Measurements from ENCODE around the gene SLC25A43.
"Not testable (repeated sequence)": the region's sequence is repeated elsewhere in the genome, so short reads cannot be mapped to it uniquely, and the experiment has no call there.

The SLC25A43 gene

DNA sequence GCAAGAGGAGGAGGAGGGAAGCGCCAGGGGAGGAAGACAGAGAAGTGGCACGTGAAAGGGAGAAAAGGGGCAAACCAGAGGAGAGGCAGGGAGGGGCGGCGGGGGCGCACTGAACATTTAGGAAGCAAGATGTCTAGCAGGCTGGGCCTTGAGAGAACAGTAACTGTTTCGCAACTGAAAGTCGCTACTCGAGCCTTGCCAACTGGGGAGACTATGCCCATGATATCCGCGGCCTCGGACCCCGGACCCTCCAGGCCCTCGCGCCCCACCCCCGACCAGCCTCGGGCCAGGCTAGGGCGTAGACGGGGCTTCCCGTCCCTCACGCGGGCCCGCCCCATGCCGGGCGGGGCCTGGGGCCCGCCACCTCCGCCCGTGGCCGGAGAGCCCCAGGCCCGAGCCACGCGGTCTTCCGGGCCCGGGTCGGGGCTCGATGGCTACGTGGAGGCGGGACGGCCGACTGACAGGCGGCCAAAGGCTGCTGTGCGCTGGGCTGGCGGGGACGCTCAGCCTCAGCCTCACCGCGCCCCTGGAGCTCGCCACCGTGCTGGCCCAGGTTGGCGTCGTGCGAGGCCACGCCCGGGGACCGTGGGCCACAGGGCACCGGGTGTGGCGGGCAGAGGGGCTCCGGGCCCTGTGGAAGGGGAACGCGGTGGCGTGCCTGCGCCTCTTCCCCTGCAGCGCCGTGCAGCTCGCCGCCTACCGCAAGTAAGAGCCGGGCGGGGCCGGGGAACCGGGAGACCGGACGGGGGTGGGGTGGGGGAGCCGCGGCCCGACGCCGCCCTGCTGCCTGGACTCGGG lies at the start of gene SLC25A43:
Gene SLC25A43 (plus strand): TSS at position 363 of the 798 bp plus-strand sequence. CDS start 68 bp downstream, at position 431.
- DNase-seq: no peak

DNA sequence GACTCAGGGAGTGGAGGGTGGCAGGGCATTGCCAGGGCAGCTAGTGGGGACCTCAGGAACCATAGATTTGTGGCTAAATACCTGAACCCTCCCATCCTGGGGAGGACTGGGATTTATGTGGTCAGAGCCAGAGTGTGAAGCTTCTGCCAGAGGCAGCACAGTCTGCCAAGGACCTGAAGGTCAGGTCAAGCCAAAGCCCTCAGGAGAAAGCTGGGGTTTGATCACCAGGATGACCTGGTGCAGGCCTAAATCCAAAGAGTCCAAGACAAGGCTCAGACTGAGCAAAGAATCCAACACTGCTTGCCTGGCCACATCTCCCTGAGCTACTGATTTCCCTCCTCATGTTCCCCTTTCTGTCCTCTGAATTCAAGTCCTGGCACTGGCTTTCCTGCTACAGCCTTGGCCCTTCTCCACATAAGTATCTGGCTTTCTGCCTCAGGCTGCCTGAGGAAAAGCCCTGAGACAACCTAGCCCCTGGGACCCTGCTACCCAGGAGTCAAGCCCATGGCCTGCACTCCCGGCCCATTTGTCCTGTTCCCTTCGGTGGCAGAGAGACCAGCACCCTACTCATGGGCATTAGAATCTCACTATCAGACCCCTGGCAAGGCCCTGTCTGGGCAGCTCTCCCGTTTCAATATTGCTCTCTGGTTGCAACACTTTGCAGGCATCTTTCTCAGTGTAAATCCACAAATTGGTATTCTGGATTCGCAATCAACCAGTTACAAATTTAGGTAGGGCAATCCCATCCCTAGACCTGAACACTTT lies 39.3 kb upstream of the SLC25A43 start:
- DNase-seq: no peak

DNA sequence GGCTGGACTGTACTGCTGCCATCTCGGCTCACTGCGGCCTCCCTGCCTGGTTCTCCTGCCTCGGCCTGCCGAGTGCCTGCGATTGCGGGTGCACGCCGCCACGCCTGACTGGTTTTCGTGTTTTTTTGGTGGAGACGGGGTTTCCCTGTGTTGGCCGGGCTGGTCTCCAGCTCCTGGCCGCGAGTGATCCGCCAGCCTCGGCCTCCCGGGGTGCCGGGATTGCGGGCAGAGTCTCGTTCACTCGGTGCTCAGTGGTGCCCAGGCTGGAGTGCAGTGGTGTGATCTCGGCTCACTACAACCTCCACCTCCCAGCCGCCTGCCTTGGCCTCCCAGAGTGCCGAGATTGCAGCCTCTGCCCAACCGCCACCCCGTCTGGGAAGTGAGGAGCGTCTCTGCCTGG lies 37.7 kb upstream of the SLC25A43 start:
- not testable (repeated sequence) for DNase-seq

DNA sequence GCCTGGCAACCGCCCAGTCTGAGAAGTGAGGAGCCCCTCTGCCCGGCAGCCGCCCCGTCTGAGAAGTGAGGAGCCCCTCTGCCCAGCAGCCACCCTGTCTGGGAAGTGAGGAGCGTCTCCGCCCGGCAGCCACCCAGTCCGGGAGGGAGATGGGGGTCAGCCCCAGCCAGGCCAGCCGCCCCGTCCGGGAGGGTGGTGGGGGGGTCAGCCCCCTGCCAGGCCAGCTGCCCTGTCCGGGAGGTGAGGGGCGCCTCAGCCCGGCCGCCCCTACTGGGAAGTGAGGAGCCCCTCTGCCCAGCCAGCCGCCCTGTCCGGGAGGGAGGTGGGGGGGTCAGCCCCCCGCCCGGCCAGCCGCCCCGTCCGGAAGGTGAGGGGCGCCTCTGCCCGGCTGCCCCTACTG lies 37.1 kb upstream of the SLC25A43 start:
- DNase-seq: not testable (repeated sequence)

DNA sequence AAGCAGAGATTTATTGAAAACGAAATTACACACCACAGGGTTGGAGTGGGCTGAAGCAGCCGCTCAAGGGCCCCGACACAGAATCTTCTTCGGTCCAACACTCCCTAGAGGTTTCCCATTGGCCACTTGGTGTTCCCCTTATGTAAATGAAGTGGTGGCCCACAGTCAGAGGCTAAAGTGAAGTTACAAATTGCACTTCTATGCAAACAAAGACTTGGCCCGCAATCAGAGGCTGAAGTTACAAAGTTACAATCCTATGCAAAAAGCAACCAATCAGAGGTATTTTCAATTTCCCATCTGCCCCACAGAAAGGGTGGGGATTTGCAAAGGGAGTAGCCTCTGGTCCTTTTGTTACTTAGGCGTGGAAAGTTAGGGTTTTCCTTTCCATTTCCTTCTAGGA lies 35.7 kb upstream of the SLC25A43 start:
- DNase-seq: no peak

DNA sequence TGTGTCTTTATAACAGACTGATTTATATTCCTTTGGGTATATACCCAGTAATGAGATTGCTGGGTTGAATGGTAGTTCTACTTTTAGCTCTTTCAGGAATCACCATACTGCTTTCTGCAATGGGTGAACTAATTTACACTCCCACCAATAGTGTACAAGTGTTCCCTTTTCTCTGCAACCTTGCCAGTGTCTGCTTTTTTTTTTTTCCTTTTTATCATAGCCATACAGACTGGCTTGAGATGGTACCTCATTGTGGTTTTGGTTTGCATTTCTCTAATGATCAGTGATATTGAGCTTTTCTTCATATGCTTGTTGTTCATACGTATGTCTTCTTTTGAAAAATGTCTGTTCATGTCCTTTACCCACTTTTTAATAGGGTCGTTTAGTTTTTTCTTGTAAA lies 27.3 kb upstream of the SLC25A43 start:
- not testable (repeated sequence) for DNase-seq

DNA sequence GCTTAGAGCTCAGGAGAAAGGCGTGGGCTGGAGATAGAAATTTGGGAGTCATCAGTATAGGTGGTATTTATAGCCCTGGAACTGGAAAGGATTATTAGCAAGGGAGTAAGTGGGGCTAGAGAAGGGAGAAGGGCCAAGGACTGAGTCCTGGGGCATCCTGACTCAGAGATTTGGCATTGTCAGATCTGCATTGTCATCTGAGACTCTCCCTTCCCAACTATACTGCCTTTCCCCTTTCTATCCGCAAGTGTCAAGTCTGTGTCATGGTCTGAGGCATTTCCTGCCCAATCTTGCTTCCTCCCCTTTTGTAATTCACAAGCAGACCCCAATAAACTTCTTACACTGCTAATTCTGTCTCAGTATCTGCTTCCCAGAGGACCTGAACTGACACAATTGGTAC lies 24.4 kb upstream of the SLC25A43 start:
- DNase-seq: no peak

DNA sequence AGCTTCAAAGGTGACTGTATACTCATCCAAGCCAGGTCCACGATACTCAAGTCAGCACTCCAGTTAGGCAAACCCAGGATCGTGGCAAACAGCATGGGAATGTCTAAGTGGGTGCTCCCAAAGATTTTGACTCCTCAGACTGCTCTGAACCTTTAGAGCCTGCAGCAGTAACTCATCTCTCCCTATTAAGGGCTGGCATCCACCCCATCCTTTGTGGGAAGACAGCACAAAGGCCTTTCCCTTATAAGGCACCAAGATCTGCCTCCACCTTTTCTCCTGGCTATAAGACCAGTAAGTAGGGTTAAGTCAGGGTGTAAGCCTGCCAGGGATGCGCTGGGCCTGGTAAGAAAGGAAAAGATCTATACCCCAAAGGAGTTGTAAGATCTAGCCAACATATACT lies 23.6 kb upstream of the SLC25A43 start:
- no peak for DNase-seq

DNA sequence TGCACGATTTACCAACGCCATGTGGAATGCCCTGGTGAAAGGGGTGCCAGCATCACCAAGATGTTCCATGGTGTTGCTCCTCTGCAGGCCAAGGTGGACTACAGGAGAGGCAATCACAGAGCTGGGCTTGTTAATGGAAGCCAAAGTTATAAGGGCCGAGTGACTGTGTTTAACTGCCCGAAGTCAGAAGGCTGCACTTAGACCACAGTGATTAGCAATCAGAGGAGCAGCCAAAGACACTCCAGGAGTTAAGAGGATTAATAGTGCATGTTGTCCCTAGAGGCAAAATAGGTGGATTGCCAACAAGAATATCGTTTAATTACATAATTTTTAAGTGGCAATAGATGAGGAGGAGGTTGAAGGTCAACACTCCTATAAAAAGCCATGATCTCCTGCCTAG lies 22.8 kb upstream of the SLC25A43 start:
- no peak for DNase-seq

DNA sequence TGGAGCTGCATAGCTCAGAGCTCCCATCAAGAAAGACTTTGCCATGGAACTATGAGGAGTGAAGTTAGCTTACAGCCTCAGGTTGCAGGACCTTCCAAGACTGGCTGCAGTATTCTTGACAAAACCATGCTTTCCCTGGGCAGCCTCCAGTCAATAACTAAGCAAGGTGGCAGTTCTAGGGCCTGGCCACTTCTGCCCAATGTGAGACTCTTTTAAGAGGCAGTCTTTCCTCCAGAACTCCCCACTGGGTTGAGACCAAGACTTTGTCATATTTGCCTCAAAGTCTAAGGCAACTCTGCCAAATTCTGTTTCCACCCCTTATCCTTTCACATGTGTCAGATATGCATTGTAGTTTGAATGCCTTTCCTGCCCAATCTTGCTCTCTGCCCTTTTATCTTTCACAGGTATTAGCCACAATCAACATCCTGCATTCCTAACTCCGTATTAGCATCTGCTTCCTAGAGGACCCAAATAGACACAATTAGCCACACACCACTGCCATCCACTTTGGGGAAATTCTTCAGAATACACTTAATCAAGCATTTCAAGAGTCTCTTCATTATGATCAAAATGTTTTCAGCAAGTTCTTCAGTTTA lies 17.7 kb upstream of the SLC25A43 start:
- DNase-seq: no peak

DNA sequence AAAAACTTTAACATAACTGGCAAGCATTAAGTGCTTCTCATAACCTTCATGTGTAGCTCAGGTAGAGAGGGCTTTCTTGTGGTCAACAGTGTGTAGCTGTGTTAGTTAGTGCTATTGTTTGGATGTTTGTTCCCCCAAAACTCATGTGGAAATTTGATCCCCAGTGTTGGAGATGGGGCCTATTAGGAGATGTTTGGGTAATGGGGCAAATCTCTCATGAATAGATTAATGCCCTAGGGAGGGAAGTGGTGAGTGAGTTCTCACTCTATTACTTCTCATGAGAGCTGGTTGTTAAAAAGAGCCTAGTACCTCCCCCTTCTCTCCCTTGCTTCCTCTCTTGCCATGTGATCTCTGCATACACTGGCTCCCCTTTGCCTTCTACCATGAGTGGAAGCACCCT lies 16.5 kb upstream of the SLC25A43 start:
- peak; percentile 4 for DNase-seq

DNA sequence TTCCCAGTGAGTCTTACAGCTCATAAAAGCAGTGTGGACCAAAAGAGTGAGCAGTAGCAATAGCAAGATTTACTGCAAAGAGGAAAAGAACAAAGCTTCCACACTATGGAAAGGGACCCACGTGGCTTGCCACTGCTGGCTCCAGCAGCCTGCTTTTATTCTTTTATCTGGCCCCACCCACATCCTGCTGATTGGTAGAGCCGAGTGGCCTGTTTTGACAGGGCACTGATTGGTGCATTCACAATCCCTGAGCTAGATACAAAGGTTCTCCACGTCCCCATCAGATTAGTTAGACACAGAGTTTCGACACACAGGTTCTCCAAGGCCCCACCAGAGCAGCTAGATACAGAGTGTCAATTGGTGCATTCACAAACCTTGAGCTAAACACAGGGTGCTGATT lies 12.5 kb upstream of the SLC25A43 start:
- DNase-seq: not testable (repeated sequence)

DNA sequence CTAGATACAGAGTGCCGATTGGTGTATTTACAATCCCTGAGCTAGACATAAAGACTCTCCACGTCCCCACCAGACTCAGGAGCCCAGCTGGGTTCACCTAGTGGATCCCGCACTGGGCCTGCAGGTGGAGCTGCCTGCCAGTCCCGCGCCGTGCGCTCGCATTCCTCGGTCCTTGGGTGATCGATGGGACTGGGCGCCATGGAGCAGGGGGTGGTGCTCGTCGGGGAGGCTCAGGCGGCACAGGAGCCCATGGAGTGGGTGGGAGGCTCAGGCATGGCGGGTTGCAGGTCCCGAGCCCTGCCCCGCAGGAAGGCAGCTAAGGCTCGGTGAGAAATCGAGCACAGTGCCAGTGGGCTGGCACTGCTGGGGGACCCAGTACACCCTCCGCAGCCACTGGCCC lies 11.7 kb upstream of the SLC25A43 start:
- not testable (repeated sequence) for DNase-seq

DNA sequence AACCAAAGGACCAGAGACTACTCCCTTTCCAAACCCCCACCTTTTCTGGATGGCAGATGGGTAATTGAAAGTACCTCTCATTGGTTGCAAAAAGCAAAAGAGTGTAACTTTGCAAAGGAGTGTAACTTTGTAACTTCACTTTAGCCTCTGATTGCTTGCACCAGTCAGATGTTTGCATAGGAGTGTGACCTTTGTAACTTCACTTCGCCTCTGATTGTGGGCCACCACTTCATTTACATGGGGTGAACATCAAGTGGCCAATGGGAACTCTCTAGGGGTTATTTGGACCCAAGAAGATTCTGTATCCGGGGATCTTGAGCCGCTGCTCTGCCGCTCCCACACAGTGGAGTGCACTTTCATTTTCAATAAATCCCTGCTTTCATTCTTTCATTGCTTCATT lies 9.9 kb upstream of the SLC25A43 start:
- DNase-seq: no peak

DNA sequence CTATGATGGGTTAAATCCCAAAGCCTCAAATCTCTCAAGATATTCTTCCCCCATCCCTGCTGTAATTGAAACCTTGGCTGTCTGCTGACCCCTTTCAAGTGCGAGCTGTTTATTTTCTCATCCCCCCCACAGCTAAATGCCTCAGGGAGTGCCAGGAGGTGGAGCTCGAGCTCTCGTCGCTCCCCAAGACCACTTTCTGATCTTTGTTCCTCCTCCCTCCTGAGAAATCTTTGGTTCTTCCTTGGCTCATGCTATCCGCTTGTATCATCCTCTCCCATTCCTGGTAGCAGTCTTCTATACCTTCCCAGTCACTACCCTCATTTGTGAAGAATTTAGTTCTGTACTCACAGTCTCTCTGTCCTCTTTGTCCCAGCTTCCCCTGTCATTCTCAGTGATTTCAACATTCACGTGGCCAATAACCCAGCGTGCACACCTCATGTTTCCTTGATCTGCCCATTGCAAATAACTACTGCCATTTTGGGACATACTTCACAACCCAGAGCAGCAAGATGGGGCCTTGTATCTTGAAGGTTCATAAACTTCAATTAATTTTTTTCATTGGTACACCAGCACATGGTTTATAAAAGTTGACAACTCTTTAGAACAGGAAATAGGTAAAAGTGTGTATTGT lies 9.2 kb upstream of the SLC25A43 start:
- DNase-seq: no peak

DNA sequence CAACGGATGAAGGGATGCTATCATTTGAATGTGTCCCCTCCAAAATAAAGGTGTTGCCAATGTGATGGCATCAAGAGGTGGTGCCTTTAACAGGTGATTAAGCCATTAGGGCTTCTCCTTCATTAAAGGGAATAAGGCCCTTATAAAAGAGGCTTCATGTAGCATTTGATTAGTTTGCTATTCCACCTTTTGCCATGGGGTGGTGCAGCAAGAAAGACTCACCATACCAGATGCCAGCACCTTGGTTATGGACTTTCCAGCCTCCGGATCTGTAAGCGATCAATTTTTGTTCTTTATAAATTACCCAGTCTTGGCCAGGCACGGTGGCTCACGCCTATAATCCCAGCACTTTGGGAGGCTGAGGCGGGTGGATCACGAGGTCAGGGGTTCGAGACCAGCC lies 7.9 kb upstream of the SLC25A43 start:
- no peak for DNase-seq

DNA sequence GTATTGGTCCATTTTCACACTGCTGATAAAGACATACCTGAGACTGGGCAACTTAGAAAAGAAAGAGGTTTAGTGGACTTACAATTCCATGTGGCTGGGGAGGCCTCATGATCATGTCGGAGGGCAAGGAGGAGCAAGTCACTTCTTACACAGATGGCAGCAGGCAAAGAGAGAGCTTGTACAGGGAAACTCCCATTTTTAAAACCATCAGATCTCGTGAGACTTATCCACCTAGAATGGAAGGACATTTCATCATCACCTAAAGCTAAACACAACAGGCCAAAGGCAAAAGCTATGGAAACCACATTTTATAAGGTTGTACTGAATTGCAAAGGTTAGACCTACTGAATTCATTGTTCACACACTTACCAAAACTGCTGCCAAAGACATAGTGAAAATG lies 6.0 kb upstream of the SLC25A43 start:
- no peak for DNase-seq

DNA sequence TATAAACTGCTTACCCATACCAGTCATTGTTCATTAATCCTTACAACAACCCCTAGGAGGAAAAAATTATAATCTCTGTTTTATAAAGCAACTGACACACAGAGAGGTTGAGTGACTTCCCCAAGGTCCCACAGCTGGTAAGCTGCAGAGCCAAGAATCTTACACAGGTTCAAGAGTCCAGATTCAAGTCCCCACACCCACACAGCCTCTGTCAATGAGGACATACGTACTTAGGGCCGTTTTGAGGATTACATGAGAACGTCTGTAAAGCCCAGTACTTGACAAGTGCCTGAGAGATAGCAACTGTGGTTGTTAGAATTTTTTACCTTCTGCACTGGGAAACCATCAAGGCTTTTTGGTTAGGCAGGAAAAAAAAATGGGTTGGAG lies 556 bp upstream of the SLC25A43 start:
- DNase-seq: no peak

DNA sequence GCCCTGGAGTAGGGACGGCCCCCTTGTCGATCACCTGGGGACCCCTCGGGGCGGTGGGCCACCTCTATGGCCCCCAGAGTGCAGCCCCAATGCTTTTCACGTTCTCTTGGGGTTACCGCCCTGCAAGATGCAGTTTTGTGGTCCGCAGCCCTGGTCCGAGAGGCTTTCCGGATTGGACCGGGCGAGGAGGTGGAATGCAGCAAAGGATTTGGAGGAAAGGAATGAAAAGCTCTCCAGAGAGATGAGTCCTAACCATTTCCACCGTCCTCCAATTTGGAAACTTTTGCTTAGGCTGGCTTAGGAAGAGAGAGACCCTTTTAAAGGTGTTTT lies 601 bp downstream of the SLC25A43 start:
- no peak for DNase-seq

DNA sequence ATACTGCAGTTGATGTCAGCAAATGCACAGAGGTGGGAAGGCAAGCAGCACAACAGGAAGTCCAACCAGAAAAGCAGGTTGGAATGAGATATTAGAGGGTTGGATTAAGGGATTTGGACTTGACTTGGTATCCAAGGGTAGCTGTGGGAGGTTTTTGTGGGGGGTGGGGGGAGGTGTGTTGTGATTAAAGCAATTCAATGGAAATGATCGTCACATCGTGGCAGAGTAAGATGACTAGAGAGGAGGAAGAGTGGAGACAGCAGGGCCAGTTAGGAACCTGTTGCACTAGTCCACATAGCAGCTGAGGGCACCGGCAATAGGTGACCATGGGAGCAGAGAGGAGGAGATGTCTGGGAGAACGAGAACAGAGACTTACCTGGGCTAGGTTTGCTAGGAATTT lies 2.4 kb downstream of the SLC25A43 start:
- DNase-seq: no peak

DNA sequence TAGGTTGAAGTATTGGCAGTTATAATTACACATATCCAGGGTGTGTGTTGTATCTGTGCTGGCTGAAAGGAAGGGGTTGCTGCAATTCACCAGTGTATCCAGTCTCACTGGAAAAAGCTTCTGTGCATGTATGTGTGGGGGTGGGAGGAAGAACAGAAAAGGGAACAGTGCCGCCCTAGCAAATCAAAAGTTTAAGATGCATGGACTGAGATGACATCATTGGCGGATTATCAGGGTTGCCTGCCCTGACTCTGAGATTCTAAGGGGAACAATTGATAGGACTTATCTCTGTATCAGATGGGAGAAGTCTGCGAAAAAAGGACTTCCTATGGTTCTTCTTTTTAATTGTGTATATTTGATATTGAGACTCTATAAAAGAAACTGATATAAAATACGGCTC lies 3.5 kb downstream of the SLC25A43 start:
- DNase-seq: no peak

DNA sequence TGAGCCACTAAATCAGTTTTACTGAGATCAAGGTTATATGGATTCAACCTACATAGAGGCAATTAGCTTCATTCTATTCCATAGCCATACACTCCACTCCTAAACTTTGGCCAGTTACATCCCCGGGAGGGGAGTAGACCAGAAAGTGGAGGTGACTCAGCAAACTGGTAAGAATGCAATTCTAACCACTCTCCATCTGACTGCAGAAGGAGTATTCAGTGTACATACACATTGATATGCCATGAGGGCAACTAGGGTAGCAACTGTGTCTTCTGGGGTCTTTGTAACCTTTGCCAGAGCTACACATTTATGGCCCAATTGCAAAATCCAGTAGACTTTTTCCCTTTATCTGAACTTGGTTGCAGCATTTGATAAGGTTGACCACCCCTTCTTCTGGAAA lies 7.6 kb downstream of the SLC25A43 start:
- DNase-seq: no peak

DNA sequence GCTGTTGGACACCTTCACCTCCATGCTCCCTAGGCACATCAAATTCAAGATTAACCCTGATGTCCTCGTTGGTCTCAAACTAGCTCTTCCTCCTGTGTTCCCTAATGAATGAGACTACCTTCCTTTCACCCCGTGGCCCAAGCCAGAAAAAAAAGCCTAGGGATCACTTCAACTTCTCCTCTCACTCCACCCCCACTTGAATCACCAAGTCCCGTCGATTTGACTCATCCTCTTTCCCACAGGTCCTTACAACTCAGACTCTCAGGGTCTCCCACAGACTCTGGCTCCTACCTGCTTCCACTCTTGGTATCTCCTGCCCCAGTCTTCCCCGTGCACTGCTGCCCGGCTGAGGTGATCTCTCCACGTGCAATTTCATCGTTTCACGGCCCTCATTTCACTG lies 8.5 kb downstream of the SLC25A43 start:
- DNase-seq: no peak

Measured in NCI-H1436 (cell line).